ENCODE data around the gene HPSE.

The HPSE gene

GRCh38 chr4:83334425-83335241 is at the start of gene HPSE:
TSS of gene HPSE (minus strand) at chr4:83334848. CDS start at chr4:83334782, 66 bp downstream.
- TF ChIP-seq ZFX (IDR thresholded peaks at IDR 0.05) (no peak), CTCF (conservative IDR thresholded peaks at IDR 0.05) (no peak)
- peak within 1 kb of the TSS; percentile 3; the same call in 1 of the 2 replicates for H3K27ac ChIP-seq

- no peak for TF ChIP-seq ZFX (IDR thresholded peaks at IDR 0.05)
These were observed 48.2 kb upstream of the HPSE start for GRCh38 chr4:83382850-83383249.

GRCh38 chr4:83381173-83381572 is 46.5 kb upstream of the HPSE start:
- H3K27ac ChIP-seq, result no peak overlapping the region
- no peak for TF ChIP-seq CTCF (conservative IDR thresholded peaks at IDR 0.05)
- no peak for TF ChIP-seq ZFX (IDR thresholded peaks at IDR 0.05)

More at GRCh38 chr4:83382850-83383249, 48.2 kb upstream of the HPSE start:
- no peak overlapping the region for H3K27ac ChIP-seq

GRCh38 chr4:83378419-83378818 is 43.8 kb upstream of the HPSE start:
- no peak for TF ChIP-seq ZFX (IDR thresholded peaks at IDR 0.05)
- no peak for TF ChIP-seq CTCF (conservative IDR thresholded peaks at IDR 0.05)
- H3K27ac ChIP-seq, result no peak overlapping the region

GRCh38 chr4:83372931-83373330 is 38.3 kb upstream of the HPSE start:
- H3K27ac ChIP-seq, result no peak overlapping the region
- no peak for TF ChIP-seq CTCF (conservative IDR thresholded peaks at IDR 0.05)
- TF ChIP-seq ZFX (IDR thresholded peaks at IDR 0.05), result no peak

GRCh38 chr4:83371936-83372335 is 37.3 kb upstream of the HPSE start:
- TF ChIP-seq CTCF (conservative IDR thresholded peaks at IDR 0.05), result no peak
- TF ChIP-seq ZFX (IDR thresholded peaks at IDR 0.05), result no peak
- H3K27ac ChIP-seq, result no peak overlapping the region

GRCh38 chr4:83371235-83371634 is 36.6 kb upstream of the HPSE start:
- TF ChIP-seq CTCF (conservative IDR thresholded peaks at IDR 0.05), result no peak
- TF ChIP-seq ZFX (IDR thresholded peaks at IDR 0.05), result no peak
- H3K27ac ChIP-seq, result no peak overlapping the region

GRCh38 chr4:83370640-83370906 is 35.9 kb upstream of the HPSE start:
- no peak overlapping the region for H3K27ac ChIP-seq
- TF ChIP-seq CTCF (conservative IDR thresholded peaks at IDR 0.05) (no peak), ZFX (IDR thresholded peaks at IDR 0.05) (no peak)
